HL-60 (cell line): ENCODE measurements around the gene APEH.
A peak's percentile ranks its signal among the peaks of the same experiment; 100 is the strongest.

ENCODE experiments used
- DNase-seq, 2 experiments: peaks; one replicate each; pipeline ENCODE4 v3.0.0-alpha.2; 2010 to 2020; ENCODE audit warnings: low read depth in 1 of 2, low spot score in 1 of 2
- H3K27ac ChIP-seq: fragments of 250-450 bp; sonication (Bioruptor Pico); replicated peaks from 2 replicates; pipeline ENCODE4 v1.5.1; 2020; ENCODE audit warnings: mild to moderate bottlenecking, moderate library complexity
- H3K27me3 ChIP-seq: fragments of 250-450 bp; sonication (Bioruptor Pico); 2 replicates; pipeline ENCODE4 v1.5.1; 2021; ENCODE audit warnings: mild to moderate bottlenecking, moderate library complexity; ENCODE audit not compliant: insufficient read depth, poor library complexity, severe bottlenecking
- H3K4me3 ChIP-seq: replicated peaks from 2 replicates; pipeline ENCODE4 v1.5.1; 2011; ENCODE audit warnings: mild to moderate bottlenecking, control low read depth, low read length; ENCODE audit not compliant: insufficient read depth
- CTCF ChIP-seq: IDR thresholded peaks from one replicate; pipeline ENCODE4 v1.5.1; 2011; ENCODE audit warnings: low read length, control low read depth, inconsistent platforms; ENCODE audit not compliant: insufficient read depth
- GABPA ChIP-seq: IDR thresholded peaks from 2 replicates; pipeline ENCODE4 v1.6.1; 2012; ENCODE audit warnings: low read depth
- POLR2AphosphoS5 ChIP-seq: IDR thresholded peaks from 2 replicates; pipeline ENCODE4 v1.6.1; 2012; ENCODE audit warnings: low read depth
- REST ChIP-seq: IDR thresholded peaks from 2 replicates; pipeline ENCODE4 v1.6.1; 2012; ENCODE audit warnings: low read depth; ENCODE audit not compliant: insufficient replicate concordance
- SPI1 ChIP-seq: IDR thresholded peaks from 2 replicates; pipeline ENCODE4 v1.6.1; 2012; ENCODE audit warnings: low read depth, mild to moderate bottlenecking, borderline replicate concordance

Gene APEH

GRCh38 chr3:49719214-49719884 is 45.2 kb downstream of the APEH start, which contains the start of gene AMIGO3:
Gene AMIGO3 (minus strand): TSS chr3:49719684. CDS start chr3:49719465, 219 bp downstream.
- no peaks in the 10 kb centered on the region for H3K27me3 ChIP-seq
- TF ChIP-seq GABPA (no peak), POLR2AphosphoS5 (peak; percentile 75), REST (no peak), CTCF (peak; percentile 1), SPI1 (no peak)
- DNase-seq, result peak; percentile 70 to 92
- no peak within 1 kb of the TSS; the same call in 1 of the 2 replicates for H3K4me3 ChIP-seq
- H3K27ac ChIP-seq, result no peak within 1 kb of the TSS

- H3K27me3 ChIP-seq, result no peaks in the 10 kb centered on the region
- H3K4me3 ChIP-seq, result no peak overlapping the region
- TF ChIP-seq REST (no peak), POLR2AphosphoS5 (no peak), CTCF (no peak), GABPA (no peak), SPI1 (no peak)
- H3K27ac ChIP-seq, result no peak overlapping the region
- DNase-seq, result no peak
Observed at GRCh38 chr3:49720855-49721595, 46.9 kb downstream of the APEH start.

- no peak for DNase-seq
- Histone ChIP-seq H3K27me3 (no peaks in the 10 kb centered on the region), H3K4me3 (no peak overlapping the region), H3K27ac (no peak overlapping the region)
- TF ChIP-seq POLR2AphosphoS5 (peak; percentile 44; the same call in 1 of the 2 replicates), GABPA (no peak)
Observed at GRCh38 chr3:49721596-49721895, 47.4 kb downstream of the APEH start.

GRCh38 chr3:49721896-49722781 is 48.0 kb downstream of the APEH start:
- peak overlapping the region; percentile 76 for H3K4me3 ChIP-seq
- no peak for DNase-seq
- no peak overlapping the region for H3K27ac ChIP-seq
- H3K27me3 ChIP-seq, result no peaks in the 10 kb centered on the region
- no peak; the same call in 1 of the 2 replicates for TF ChIP-seq POLR2AphosphoS5
- no peak for TF ChIP-seq REST
- no peak for TF ChIP-seq GABPA
- no peak for TF ChIP-seq CTCF
- TF ChIP-seq SPI1, result no peak
